ENCODE data around the gene IFITM5.

The IFITM5 gene

DNA sequence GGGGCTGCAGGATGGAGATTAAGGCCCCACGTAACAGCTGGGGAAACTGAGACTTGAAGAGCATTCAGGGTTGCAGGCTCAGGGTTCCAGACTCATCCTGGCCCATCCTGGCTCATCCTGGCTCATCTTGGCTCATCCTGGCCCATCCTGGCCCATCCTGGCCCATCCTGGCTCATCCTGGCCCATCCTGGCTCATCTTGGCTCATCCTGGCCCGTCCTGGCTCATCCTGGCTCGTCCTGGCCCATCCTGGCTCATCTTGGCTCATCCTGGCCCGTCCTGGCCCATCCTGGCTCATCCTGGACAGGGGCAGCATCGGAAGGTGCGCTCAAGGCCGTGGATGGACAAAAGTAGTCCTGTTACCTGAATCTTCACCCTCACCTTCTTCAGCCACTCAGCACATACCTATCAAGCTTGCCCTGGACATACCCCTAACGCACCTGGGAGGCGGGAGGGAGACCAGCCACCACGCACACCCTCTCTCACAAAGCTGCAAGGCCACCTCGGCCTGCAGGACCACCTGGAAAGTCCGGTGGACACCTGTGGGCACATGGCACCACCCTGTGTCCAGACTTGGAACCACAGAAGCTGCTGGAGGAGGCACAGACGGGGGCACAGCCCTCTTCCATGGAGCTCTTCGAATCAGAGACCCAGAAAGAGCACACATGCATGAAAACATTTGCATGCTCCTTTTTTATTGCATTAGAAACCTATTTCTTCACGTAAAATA, 41.4 kb downstream of the IFITM5 start:
- peak; percentile 43 for DNase-seq

GRCh38 chr11:256952-257737, 42.2 kb downstream of the IFITM5 start:
- DNase-seq = no peak

DNA sequence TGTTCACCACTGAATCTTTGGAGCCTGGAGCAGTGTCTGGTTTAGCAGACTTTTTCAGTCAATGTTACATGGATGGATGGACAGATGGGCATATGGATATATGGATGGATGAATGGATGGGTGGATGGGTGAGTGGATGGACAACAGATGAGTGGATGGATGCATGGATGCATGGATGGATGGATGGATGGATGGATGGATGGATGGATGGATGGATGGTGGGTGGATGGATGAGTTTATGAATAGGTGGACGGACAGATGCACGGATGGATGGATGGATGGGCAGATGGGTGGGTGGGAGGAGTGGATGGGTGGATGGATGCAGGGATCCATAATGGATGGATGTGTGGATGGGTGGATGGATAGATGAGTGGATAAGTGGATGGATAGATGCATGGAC, 43.5 kb downstream of the IFITM5 start:
- no peak for DNase-seq

DNA sequence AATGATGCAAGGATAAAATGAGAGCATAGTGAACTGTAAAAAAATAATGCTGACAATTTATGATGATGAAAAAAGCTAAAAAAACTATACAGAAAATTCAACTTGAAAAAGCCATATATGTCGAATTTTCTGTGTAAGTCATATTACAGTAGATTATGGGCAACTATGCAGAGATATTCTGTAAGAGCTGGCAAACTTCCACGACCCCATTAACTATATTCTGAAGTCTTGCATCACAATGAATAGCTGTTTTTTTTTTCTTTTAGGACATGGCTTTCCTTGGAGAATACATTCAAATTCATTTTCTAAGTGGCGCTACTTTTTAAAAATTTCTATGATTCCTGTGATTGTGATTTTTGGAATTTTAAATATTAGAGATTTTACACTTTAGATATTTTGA, 44.1 kb downstream of the IFITM5 start:
- DNase-seq = no peak

DNA sequence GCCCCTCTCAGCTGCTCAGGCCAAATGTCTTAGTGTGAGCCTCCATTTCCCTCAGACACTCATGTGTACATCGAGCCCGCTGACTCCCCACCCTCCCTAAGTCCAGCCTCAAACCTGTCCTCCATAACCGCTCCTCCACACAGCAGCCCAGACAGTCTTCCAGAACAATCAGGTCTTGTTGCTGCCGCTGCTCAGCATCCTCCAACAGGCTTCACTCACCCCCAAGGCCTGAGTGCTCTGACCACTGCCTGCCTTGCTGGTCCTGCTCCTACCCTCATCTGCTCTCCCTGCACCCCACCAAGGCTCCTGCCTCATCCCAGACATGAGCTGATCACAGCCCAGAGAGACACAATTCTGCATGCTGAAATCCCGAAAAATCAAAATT, 45.4 kb downstream of the IFITM5 start:
- DNase-seq = no peak

- peak; percentile 41 for DNase-seq
These were observed 46.0 kb downstream of the IFITM5 start for GRCh38 chr11:253160-253885.

DNA sequence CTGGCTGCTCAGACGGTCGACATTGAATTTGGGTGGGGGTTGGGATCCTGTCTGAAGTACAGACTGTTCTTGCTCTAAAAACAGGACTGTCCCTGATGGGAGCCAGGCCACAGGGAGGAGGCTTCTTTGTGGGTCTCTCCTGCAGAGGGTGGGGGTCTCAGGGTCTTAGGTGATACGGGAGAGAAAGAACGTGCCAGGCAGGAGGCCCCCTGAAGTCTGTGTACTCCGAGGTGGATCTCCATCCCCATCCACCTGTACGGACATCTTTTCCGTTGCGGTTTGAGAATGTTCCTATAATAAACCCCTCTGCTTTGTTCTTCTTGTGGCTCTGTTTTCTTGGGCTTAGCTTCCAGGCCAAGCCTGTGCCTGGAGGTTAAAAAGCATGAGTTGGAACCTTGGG, 46.7 kb downstream of the IFITM5 start:
- DNase-seq = no peak

DNA sequence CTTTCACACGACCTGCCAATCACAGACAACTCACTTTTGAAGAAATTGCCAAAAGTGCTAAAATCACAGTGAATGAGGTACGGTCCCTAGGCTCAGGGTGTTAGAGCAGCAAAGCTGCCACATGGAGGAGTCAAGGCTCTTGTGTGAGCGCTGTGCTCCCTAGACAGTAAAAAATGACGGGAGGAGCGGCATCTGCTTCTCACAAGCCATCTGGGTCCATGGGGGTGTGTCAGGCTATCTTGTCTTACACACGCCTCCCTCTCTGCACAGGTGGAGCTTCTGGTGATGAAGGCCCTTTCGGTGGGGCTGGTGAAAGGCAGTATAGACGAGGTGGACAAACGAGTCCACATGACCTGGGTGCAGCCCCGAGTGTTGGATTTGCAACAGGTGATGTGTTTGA, 47.8 kb downstream of the IFITM5 start:
- no peak for DNase-seq

GRCh38 chr11:250740-251299, 48.5 kb downstream of the IFITM5 start:
- DNase-seq = peak; percentile 81

DNA sequence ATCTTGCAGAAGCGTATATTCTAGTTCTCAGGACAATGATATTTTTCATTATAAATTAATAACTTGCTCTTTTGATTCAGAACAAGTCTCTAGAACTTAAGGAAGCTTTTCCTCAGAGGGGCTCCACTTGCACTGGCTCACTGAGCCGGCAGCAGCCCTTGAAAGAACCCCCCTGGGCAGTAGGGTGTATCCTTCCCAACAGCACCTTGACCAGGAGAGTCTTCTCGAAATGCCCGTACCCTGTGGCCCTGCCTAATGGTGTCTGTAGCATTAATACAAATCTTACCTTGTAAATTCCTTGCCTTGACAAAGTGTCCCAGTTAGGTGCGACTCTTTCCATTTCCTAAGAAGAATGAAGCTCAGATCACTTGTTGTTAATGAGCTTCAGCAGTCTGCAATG, 49.1 kb downstream of the IFITM5 start:
- DNase-seq = no peak

GRCh38 chr11:249062-249461, 50.3 kb downstream of the IFITM5 start:
- DNase-seq = no peak

All from DMS53 (cell line).